HCT116 (cell line): ENCODE results near the gene FAM162B. TPM values are rescaled to one million over a fixed set of nuclear protein-coding genes. Genes with fewer than 3 reads are reported as not detected.

Experiments used
- ATAC-seq: fragments of 200-7000 bp; cut with Tn5 transposase; 2 replicates; pipeline ENCODE4 v1.9.1; 2020; ENCODE audit warnings: mild to moderate bottlenecking, moderate library complexity
- BruUV-seq: library from RNA; stranded (reverse); fragments of 400-500 nt; replicated peaks from 2 replicates; lab custom pipeline; 2021; lab: Mats Ljungman, UMichigan
- CTCF ChIA-PET: fragments of 300-600 bp; sonication (Branson Sonifier 250); formaldehyde crosslinking; loops from one replicate; lab custom pipeline; 2021; ENCODE audit warnings: antibody characterized with exemption; lab: Charles Lee
- POLR2A ChIA-PET: fragments of 300-600, 350-600 bp; sonication (Branson Sonifier 250); formaldehyde crosslinking; loops from one replicate; lab custom pipeline; 2021; ENCODE audit warnings: antibody characterized with exemption; lab: Charles Lee
- RAD21 ChIA-PET, 2 experiments: fragments of 300-600 bp; sonication (Branson Sonifier 250); formaldehyde crosslinking; loops; one replicate each; lab custom pipeline; 2023; ENCODE audit warnings: low total read pairs in 2 of 2; ENCODE audit not compliant: uncharacterized antibody in 2 of 2, unreplicated experiment in 2 of 2, low non-redundant PET in 1 of 2; lab: Charles Lee
- DNase-seq: peaks from one replicate; pipeline ENCODE4 v3.0.0-alpha.2; 2010; ENCODE audit warnings: low read depth, low spot score
- H2AFZ ChIP-seq: fragments of 200-600 bp; shearing (Covaris generic), sonication (generic); 2 replicates; pipeline ENCODE4 v1.6.1; 2017; ENCODE audit warnings: low read depth, mixed run types, mixed read lengths, antibody characterized with exemption, low read length; ENCODE audit not compliant: poor library complexity, severe bottlenecking
- H3K27ac ChIP-seq: 2 replicates; pipeline ENCODE4 v1.5.1; 2012; ENCODE audit warnings: low read depth, low read length
- H3K27me3 ChIP-seq: fragments of 200-600 bp; sonication (generic); 2 replicates; pipeline ENCODE4 v1.6.1; 2016; ENCODE audit warnings: mixed run types, low read length, mixed read lengths; ENCODE audit not compliant: insufficient read depth
- H3K36me3 ChIP-seq, 2 experiments: fragments of 200-500 bp in 1 of 2; fragments of 200-600 bp in 1 of 2; sonication (Bioruptor generic) in 1 of 2; sonication (generic) in 1 of 2; 2 replicates each; pipeline versions ENCODE4 v1.5.1 to v1.6.1; 2014 to 2016; ENCODE audit warnings: low read length in 2 of 2, inconsistent platforms in 1 of 2, mixed read lengths in 1 of 2, mixed run types in 1 of 2; ENCODE audit not compliant: insufficient read depth in 2 of 2, control insufficient read depth in 1 of 2
- H3K4me1 ChIP-seq, 2 experiments: fragments of 200-600 bp in 1 of 2; sonication (generic) in 1 of 2; 2 replicates each; pipeline versions ENCODE4 v1.5.1 to v1.6.1; 2012 to 2017; ENCODE audit warnings: low read length in 2 of 2, inconsistent platforms in 1 of 2, mild to moderate bottlenecking in 1 of 2, mixed read lengths in 1 of 2, mixed run types in 1 of 2, moderate library complexity in 1 of 2; ENCODE audit not compliant: insufficient read depth in 2 of 2, control insufficient read depth in 1 of 2
- H3K4me2 ChIP-seq: fragments of 200-600 bp; sonication (generic); 2 replicates; pipeline ENCODE4 v1.6.1; 2017; ENCODE audit warnings: mixed run types, low read length, mixed read lengths
- H3K4me3 ChIP-seq, 2 experiments: fragments of 200-600 bp in 1 of 2; sonication (generic) in 1 of 2; replicated peaks in 1 of 2; 2 replicates each; pipeline ENCODE4 v1.5.1; 2011 to 2016; ENCODE audit warnings: low read length in 2 of 2, control low read depth in 1 of 2, low read depth in 1 of 2, mild to moderate bottlenecking in 1 of 2, mixed read lengths in 1 of 2, mixed run types in 1 of 2
- H3K79me2 ChIP-seq: fragments of 200-600 bp; sonication (generic); 2 replicates; pipeline ENCODE4 v1.6.1; 2017; ENCODE audit warnings: mild to moderate bottlenecking, mixed run types, low read length, moderate library complexity, mixed read lengths; ENCODE audit not compliant: insufficient read depth
- H3K9ac ChIP-seq: fragments of 200-600 bp; sonication (generic); 2 replicates; pipeline ENCODE4 v1.6.1; 2016; ENCODE audit warnings: low read length, mixed read lengths
- H3K9me2 ChIP-seq: fragments of 200-600 bp; sonication (generic), shearing (Covaris generic); 2 replicates; pipeline ENCODE4 v1.6.1; 2017; ENCODE audit warnings: mixed run types, mild to moderate bottlenecking, moderate library complexity; ENCODE audit not compliant: insufficient read depth
- H3K9me3 ChIP-seq, 2 experiments: fragments of 200-500 bp in 1 of 2; fragments of 200-600 bp in 1 of 2; sonication (Bioruptor generic) in 1 of 2; sonication (generic) in 1 of 2; 2 replicates each; pipeline ENCODE4 v1.6.1; 2014 to 2017; ENCODE audit warnings: low read length in 2 of 2, mixed read lengths in 2 of 2, inconsistent platforms in 1 of 2, low read depth in 1 of 2, mild to moderate bottlenecking in 1 of 2, mixed run types in 1 of 2, moderate library complexity in 1 of 2; ENCODE audit not compliant: control insufficient read depth in 1 of 2, insufficient read depth in 1 of 2
- H4K20me1 ChIP-seq: fragments of 200-600 bp; sonication (generic), shearing (Covaris generic); 2 replicates; pipeline ENCODE4 v1.6.1; 2017; ENCODE audit warnings: mixed run types, mild to moderate bottlenecking, moderate library complexity; ENCODE audit not compliant: insufficient read depth
- CBX3 ChIP-seq: IDR thresholded peaks from 2 replicates; pipeline ENCODE4 v1.6.1; 2012; ENCODE audit warnings: low read depth
- ELF1 ChIP-seq: IDR thresholded peaks from 2 replicates; pipeline ENCODE4 v1.6.1; 2012; ENCODE audit warnings: low read depth, borderline replicate concordance
- EZH2 ChIP-seq: fragments of 200-600 bp; sonication (generic); IDR thresholded peaks from 2 replicates; pipeline ENCODE4 v1.6.1; 2017; ENCODE audit warnings: antibody characterized with exemption, mixed run types
- EZH2phosphoT487 ChIP-seq: fragments of 200-600 bp; IDR thresholded peaks from 2 replicates; pipeline ENCODE4 v1.6.1; 2018; ENCODE audit warnings: antibody characterized with exemption, borderline replicate concordance
- FOSL1 ChIP-seq: IDR thresholded peaks from 2 replicates; pipeline ENCODE4 v1.6.1; 2012; ENCODE audit warnings: low read depth
- JUND ChIP-seq: IDR thresholded peaks from 2 replicates; pipeline ENCODE4 v1.6.1; 2012
- POLR2A ChIP-seq: IDR thresholded peaks from 2 replicates; pipeline ENCODE4 v1.7.0; 2011; ENCODE audit warnings: borderline replicate concordance; ENCODE audit not compliant: insufficient read depth, insufficient read length; ENCODE audit errors: extremely low read depth
- POLR2AphosphoS5 ChIP-seq: IDR thresholded peaks from 2 replicates; pipeline ENCODE4 v1.6.1; 2011; ENCODE audit warnings: mild to moderate bottlenecking, low read depth, low read length, moderate library complexity
- SP1 ChIP-seq: IDR thresholded peaks from 2 replicates; pipeline ENCODE4 v1.6.1; 2012; ENCODE audit warnings: low read depth
- SRF ChIP-seq: IDR thresholded peaks from 2 replicates; pipeline ENCODE4 v1.6.1; 2012; ENCODE audit warnings: low read depth
- TCF7L2 ChIP-seq: IDR thresholded peaks from 2 replicates; pipeline ENCODE4 v1.7.0; 2011; ENCODE audit warnings: borderline replicate concordance, inconsistent platforms; ENCODE audit not compliant: insufficient read depth, insufficient read length; ENCODE audit errors: extremely low read depth
- YY1 ChIP-seq: IDR thresholded peaks from 2 replicates; pipeline ENCODE4 v1.6.1; 2011; ENCODE audit warnings: low read length, low read depth, moderate library complexity, mild to moderate bottlenecking; ENCODE audit not compliant: insufficient replicate concordance; ENCODE audit errors: extremely low read depth
- ZFX ChIP-seq: fragments of 450-650 bp; IDR thresholded peaks from 2 replicates; pipeline ENCODE4 v1.6.1; 2017
- intact Hi-C: fragments of 100-400 bp; cut with micrococcal nuclease; formaldehyde crosslinking; loops from 2 replicates; pipeline ENCODE4 v1.10.0; 2022
- total RNA-seq: library from RNA; stranded (reverse); gene quantifications from one replicate; pipeline ENCODE4 v1.2.1, GENCODE V29; 2021; ENCODE audit not compliant: unreplicated experiment
- TF ChIP-seq, protein P1 (sequence below): IDR thresholded peaks from 2 replicates; pipeline ENCODE4 v1.6.1; 2012
- TF ChIP-seq, protein P2 (sequence below): IDR thresholded peaks from 2 replicates; pipeline ENCODE4 v1.6.1; 2011; ENCODE audit warnings: mild to moderate bottlenecking, low read length, moderate library complexity; ENCODE audit not compliant: insufficient replicate concordance; ENCODE audit errors: extremely low read depth
- TF ChIP-seq, protein P3 (sequence below), 3 experiments: fragments of 200-600 bp in 1 of 3; sonication (generic) in 1 of 3; IDR thresholded peaks in 2 of 3; conservative IDR thresholded peaks in 1 of 3; 2 replicates each; pipeline ENCODE4 v1.5.1; 2012 to 2017; ENCODE audit warnings: low read depth in 2 of 3, low read length in 2 of 3, antibody characterized with exemption in 1 of 3, borderline replicate concordance in 1 of 3, control low read depth in 1 of 3, mild to moderate bottlenecking in 1 of 3, mixed read lengths in 1 of 3, mixed run types in 1 of 3, moderate library complexity in 1 of 3; ENCODE audit not compliant: insufficient read depth in 1 of 3

The FAM162B gene
- total RNA-seq, 1 experiment from 2014 or later = not detected

DNA sequence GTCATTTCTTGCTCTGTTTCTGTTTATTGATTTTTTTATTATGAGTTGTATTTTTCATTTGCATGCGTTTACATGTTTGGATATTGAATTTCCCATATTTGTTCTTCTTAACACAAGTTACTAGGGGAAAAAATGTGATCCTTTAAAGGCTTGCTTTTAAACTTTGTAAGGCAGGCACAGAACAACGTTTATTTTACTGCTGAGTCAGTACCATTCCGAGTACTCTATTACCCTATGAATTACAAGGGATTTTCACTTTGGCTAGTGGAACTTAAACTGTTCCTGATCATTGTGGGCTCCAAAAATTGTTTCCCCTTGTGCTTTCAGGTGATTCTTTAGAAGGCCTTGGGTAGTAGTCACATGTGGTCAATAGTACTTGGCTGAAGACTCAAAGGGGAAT lies 28.5 kb downstream of the FAM162B start:
- Histone ChIP-seq H3K4me1 (no peaks in the 10 kb centered on the region), H3K27me3 (no peaks in the 10 kb centered on the region)
- intact Hi-C loops = no loop called here

DNA sequence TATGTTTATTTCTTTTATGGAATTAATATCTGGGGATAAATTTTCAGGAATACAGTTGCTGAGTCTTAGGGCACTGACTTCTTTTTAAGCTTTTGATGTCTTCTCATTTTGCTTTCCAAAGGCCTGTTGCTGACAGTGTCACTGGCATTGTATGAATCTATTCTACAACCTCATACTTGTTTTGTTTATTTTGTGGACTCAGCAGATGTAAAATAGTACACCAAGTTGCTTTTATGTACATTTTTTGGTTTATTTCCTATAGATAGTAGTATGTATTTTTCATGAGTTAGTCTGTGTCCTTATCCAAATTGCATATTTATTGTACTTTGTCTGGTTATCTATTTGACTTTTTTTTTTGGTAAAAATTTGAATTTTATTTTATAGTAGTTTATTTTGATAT lies 35.0 kb downstream of the FAM162B start:
- no peaks in the 10 kb centered on the region for H3K27me3 ChIP-seq
- BruUV-seq = no TSS peak
- ChIA-PET RAD21 (no interaction called here), POLR2A (no interaction called here), CTCF (no interaction called here)
- no peaks in the 10 kb centered on the region for H4K20me1 ChIP-seq
- no peaks in the 10 kb centered on the region for H3K9me2 ChIP-seq
- TF ChIP-seq EZH2phosphoT487 (no peak), EZH2 (no peak), YY1 (no peak), POLR2A (no peak), POLR2AphosphoS5 (no peak), CBX3 (no peak), SRF (no peak), SP1 (no peak), ZFX (no peak), JUND (no peak), TCF7L2 (no peak), ELF1 (no peak)
- TF ChIP-seq, protein P1, sequence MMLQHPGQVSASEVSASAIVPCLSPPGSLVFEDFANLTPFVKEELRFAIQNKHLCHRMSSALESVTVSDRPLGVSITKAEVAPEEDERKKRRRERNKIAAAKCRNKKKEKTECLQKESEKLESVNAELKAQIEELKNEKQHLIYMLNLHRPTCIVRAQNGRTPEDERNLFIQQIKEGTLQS = no peak
- TF ChIP-seq, protein P2, sequence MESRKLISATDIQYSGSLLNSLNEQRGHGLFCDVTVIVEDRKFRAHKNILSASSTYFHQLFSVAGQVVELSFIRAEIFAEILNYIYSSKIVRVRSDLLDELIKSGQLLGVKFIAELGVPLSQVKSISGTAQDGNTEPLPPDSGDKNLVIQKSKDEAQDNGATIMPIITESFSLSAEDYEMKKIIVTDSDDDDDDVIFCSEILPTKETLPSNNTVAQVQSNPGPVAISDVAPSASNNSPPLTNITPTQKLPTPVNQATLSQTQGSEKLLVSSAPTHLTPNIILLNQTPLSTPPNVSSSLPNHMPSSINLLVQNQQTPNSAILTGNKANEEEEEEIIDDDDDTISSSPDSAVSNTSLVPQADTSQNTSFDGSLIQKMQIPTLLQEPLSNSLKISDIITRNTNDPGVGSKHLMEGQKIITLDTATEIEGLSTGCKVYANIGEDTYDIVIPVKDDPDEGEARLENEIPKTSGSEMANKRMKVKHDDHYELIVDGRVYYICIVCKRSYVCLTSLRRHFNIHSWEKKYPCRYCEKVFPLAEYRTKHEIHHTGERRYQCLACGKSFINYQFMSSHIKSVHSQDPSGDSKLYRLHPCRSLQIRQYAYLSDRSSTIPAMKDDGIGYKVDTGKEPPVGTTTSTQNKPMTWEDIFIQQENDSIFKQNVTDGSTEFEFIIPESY = no peak
- TF ChIP-seq, protein P3, sequence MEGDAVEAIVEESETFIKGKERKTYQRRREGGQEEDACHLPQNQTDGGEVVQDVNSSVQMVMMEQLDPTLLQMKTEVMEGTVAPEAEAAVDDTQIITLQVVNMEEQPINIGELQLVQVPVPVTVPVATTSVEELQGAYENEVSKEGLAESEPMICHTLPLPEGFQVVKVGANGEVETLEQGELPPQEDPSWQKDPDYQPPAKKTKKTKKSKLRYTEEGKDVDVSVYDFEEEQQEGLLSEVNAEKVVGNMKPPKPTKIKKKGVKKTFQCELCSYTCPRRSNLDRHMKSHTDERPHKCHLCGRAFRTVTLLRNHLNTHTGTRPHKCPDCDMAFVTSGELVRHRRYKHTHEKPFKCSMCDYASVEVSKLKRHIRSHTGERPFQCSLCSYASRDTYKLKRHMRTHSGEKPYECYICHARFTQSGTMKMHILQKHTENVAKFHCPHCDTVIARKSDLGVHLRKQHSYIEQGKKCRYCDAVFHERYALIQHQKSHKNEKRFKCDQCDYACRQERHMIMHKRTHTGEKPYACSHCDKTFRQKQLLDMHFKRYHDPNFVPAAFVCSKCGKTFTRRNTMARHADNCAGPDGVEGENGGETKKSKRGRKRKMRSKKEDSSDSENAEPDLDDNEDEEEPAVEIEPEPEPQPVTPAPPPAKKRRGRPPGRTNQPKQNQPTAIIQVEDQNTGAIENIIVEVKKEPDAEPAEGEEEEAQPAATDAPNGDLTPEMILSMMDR (IDR thresholded peaks at IDR 0.05 in 2 of 3, conservative IDR thresholded peaks at IDR 0.05 in 1 of 3; ENCODE audit: borderline replicate concordance in 1 of 3, insufficient read depth in 1 of 3, low read depth in 2 of 3, low read length in 2 of 3) = no peak
- H3K79me2 ChIP-seq = no peaks in the 10 kb centered on the region
- H3K27ac ChIP-seq = no peak overlapping the region
- ATAC-seq (no peak), DNase-seq (no peak)
- intact Hi-C loops = no loop called here
- no peak overlapping the region for H3K4me3 ChIP-seq
- H3K36me3 ChIP-seq = no peaks in the 10 kb centered on the region; a peak in 1 of 4 replicates
- H3K9ac ChIP-seq = no peak overlapping the region
- no peak overlapping the region for H3K4me2 ChIP-seq
- no peaks in the 10 kb centered on the region for H3K4me1 ChIP-seq
- no peaks in the 10 kb centered on the region for H3K9me3 ChIP-seq
- H2AFZ ChIP-seq = no peak overlapping the region

More for the DNA sequence above, 28.5 kb downstream of the FAM162B start:
- Histone ChIP-seq H2AFZ (no peak overlapping the region), H4K20me1 (no peaks in the 10 kb centered on the region), H3K27ac (no peak overlapping the region), H3K4me2 (no peak overlapping the region), H3K79me2 (no peaks in the 10 kb centered on the region), H3K9ac (no peak overlapping the region), H3K4me3 (no peak overlapping the region), H3K36me3 (no peaks in the 10 kb centered on the region; a peak in 1 of 4 replicates), H3K9me3 (no peaks in the 10 kb centered on the region), H3K9me2 (no peaks in the 10 kb centered on the region)
- ChIA-PET RAD21 (no interaction called here), CTCF (no interaction called here), POLR2A (no interaction called here)
- ATAC-seq (no peak), DNase-seq (no peak)
- BruUV-seq = no TSS peak
- TF ChIP-seq FOSL1 (no peak), POLR2AphosphoS5 (no peak)
